ENCODE measurements around the gene GMEB1.
"Not testable (repeated sequence)": the region's sequence is repeated elsewhere in the genome, so short reads cannot be mapped to it uniquely, and the experiment has no call there.

GMEB1 gene

DNA sequence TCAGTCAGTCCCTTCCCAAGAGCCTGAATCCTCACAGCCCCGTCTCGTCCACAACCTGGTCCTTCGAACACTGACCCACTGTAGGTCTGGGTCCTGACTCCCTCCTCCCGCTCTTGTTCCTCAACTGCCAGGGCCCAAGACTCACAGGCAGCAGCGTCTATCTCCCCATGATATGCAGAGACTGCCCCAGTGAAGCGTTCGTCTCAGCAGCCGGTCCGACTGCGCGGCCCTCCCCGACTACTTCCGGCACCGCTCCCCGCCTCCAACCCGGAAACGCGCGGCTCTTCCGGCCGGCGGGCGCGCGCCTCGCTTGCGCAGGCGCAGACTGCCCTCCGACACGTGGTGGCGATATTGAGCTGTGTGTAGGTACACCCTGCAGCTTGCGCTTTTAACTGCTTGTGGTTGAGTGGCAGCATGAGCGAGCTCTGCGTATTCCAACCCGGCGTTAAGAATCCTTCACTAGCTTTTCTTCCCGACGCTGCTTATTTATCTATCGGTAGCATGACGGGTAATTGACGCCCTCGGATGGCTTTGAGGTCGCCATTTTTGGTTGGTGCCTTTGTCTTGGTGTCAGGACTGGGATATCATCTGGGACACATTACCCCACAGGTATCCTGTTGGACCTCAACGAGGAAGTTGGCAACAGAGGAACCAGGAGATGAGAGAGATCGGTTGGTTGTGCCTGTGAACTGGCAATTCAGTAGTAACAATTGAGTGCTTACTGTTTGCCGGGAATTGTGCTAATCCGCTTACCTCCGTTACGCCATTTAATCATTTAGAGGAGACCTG is 25.5 kb upstream of the GMEB1 start, which contains the start of gene TAF12:
TAF12 (minus strand) TSS at position 221 of the 789 bp plus-strand sequence. CDS start 20,986 bp downstream, outside the sequence.
- Histone ChIP-seq H3K36me3 (no peaks in the 10 kb centered on the region), H3K27ac (peak within 1 kb of the TSS; percentile 93), H3K27me3 (ENCODE audit: insufficient read depth, low read depth, severe bottlenecking) (no peaks in the 10 kb centered on the region), H3K9me3 (ENCODE audit: severe bottlenecking) (no peaks in the 10 kb centered on the region), H3K4me3 (ENCODE audit: low read depth, low read length) (peak within 1 kb of the TSS; percentile 74)
- DNase-seq = peak; percentile 92
- TF ChIP-seq, protein P1, sequence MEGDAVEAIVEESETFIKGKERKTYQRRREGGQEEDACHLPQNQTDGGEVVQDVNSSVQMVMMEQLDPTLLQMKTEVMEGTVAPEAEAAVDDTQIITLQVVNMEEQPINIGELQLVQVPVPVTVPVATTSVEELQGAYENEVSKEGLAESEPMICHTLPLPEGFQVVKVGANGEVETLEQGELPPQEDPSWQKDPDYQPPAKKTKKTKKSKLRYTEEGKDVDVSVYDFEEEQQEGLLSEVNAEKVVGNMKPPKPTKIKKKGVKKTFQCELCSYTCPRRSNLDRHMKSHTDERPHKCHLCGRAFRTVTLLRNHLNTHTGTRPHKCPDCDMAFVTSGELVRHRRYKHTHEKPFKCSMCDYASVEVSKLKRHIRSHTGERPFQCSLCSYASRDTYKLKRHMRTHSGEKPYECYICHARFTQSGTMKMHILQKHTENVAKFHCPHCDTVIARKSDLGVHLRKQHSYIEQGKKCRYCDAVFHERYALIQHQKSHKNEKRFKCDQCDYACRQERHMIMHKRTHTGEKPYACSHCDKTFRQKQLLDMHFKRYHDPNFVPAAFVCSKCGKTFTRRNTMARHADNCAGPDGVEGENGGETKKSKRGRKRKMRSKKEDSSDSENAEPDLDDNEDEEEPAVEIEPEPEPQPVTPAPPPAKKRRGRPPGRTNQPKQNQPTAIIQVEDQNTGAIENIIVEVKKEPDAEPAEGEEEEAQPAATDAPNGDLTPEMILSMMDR (IDR thresholded peaks at IDR 0.05; ENCODE audit: low read depth, low read length) = peak; percentile 55

DNA sequence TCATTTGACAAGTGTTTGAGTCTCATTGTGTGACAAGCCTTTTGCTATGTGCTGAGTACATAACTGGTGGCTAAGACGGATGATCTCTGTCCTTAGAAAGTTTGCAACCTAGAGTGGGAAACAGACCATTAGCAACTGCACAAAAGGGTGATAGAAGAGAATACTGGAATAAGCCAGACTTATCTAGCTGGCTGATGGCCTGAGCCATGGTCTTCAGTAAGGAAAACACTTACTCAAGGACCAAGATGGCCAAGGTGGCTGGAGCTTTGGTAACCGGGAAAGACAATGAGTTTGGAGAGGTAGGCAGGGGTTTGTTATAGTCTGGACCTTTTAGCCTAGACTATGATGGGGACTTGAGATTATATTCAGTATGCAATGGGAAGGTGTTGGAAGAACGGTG is 24.1 kb upstream of the GMEB1 start:
- no peak for DNase-seq
- H3K27ac ChIP-seq = peak overlapping the region; percentile 93
- H3K27me3 ChIP-seq (ENCODE audit: insufficient read depth, low read depth, severe bottlenecking) = peaks cover 3% of the 10 kb centered on the region
- no peaks in the 10 kb centered on the region for H3K9me3 ChIP-seq (ENCODE audit: severe bottlenecking)
- peak overlapping the region; percentile 74 for H3K4me3 ChIP-seq (ENCODE audit: low read depth, low read length)
- TF ChIP-seq, protein P1 (IDR thresholded peaks at IDR 0.05; ENCODE audit: low read depth, low read length) = no peak
- no peaks in the 10 kb centered on the region; the same call in 1 of the 2 replicates for H3K36me3 ChIP-seq

DNA sequence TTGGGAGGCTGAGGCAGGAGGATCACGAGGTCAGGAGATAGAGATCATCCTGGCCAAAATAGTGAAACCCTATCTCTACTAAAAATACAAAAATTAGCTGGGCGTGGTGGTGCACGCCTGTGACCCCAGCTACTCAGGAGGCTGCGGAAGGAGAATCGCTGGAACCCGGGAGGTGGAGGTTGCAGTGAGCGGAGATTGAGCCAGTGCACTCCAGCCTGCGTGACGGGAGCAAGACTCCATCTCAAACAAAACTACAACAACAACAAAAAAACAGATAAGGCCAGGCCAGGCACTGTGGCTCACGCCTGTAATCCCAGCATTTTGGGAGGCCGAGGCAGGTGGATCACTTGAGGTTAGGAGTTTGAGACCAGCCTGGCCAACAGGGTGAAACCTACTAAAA is 23.2 kb upstream of the GMEB1 start:
- not testable (repeated sequence) for H3K9me3 ChIP-seq (ENCODE audit: severe bottlenecking); H3K36me3 ChIP-seq; H3K27me3 ChIP-seq (ENCODE audit: insufficient read depth, low read depth, severe bottlenecking); DNase-seq; H3K27ac ChIP-seq; H3K4me3 ChIP-seq (ENCODE audit: low read depth, low read length)

DNA sequence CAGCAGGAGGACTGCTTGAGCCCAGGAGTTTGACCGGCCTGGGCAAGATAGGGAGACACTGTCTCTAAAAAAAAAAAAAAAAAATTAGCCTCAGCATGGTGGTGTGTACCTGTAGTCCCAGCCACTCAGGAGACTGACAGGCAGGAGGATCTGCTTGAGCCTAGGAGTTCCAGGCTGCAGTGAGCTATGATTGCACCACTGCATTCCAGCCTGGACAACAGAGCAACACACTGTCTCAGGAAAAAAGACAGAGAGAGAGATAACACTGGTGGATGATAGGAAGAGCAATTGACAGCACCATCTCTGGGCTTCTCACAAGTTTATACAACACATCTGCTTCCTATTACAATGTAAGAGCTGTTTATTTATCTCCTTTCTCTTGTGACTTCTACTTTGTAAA is 22.5 kb upstream of the GMEB1 start:
- DNase-seq = no peak
- no peak overlapping the region for H3K27ac ChIP-seq
- no peaks in the 10 kb centered on the region for H3K9me3 ChIP-seq (ENCODE audit: severe bottlenecking)
- no peak overlapping the region for H3K4me3 ChIP-seq (ENCODE audit: low read depth, low read length)
- H3K36me3 ChIP-seq = no peaks in the 10 kb centered on the region; the same call in 1 of the 2 replicates
- peaks cover 3% of the 10 kb centered on the region for H3K27me3 ChIP-seq (ENCODE audit: insufficient read depth, low read depth, severe bottlenecking)
- TF ChIP-seq, protein P1 (IDR thresholded peaks at IDR 0.05; ENCODE audit: low read depth, low read length) = no peak

DNA sequence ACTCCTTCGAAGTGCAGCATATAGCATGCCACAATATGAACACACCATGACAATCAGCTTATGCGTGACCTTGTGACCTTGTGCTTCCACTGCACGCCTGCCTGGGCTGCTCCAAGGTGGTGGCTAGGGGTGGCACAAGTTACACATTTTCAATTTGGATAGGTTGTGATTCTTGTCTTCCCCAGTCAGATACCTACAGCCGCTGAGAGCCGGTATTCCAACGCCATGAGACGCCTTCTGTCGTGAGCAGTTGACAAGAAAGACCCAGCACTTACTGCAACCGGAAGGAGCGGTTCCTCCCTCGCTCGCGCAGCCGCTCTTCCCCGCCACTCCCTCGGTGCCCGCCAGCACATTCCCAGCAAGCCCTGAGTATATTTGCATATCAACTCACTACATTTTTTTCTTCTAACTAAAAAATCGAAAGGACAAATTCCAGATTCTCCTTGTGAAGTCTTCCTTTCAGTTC is 20.5 kb upstream of the GMEB1 start:
- DNase-seq = peak; percentile 94
- H3K9me3 ChIP-seq (ENCODE audit: severe bottlenecking) = no peaks in the 10 kb centered on the region
- no peaks in the 10 kb centered on the region; the same call in 1 of the 2 replicates for H3K36me3 ChIP-seq
- H3K27ac ChIP-seq = peak overlapping the region; percentile 100
- H3K4me3 ChIP-seq (ENCODE audit: low read depth, low read length) = peak overlapping the region; percentile 47
- H3K27me3 ChIP-seq (ENCODE audit: insufficient read depth, low read depth, severe bottlenecking) = peaks cover 3% of the 10 kb centered on the region
- TF ChIP-seq, protein P1 (IDR thresholded peaks at IDR 0.05; ENCODE audit: low read depth, low read length) = no peak

DNA sequence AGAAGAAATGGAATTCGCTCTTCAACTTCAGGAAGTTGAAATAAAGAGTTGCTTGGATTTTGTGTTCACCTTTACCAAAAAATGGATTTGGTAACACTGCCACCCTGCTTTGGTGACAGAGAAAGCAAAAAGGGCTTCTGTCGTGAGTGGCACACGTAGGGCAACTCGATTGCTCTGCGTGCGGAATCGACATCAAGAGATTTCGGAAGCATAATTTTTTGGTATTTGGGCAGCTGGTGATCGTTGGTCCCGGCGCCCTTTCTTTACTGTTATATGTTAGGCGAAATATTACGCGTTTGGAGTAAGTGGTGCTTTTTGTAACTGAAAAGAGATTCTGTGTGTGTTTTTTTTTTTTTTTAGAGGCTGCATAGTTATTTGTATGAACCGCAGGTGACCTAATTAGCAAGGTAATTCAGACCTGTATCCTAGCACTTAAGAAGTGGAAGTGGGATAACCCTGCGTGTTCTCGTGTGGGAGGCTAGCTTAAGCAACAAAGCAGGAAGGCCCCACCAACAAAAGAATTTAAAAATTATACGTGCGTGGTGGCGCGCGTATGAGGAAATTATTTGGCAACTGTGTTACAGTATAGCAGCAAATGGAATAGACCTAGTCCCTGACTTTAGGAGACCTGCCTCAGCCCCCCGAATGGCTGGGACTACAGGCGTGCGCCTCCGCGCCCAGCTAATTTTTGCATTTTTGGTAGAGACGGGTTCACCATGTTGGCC is 19.9 kb upstream of the GMEB1 start, which contains the start of gene RNU11:
RNU11 (plus strand) TSS at position 127 of the 725 bp plus-strand sequence.
- peak within 1 kb of the TSS; percentile 47 for H3K4me3 ChIP-seq (ENCODE audit: low read depth, low read length)
- TF ChIP-seq, protein P1 (IDR thresholded peaks at IDR 0.05; ENCODE audit: low read depth, low read length) = no peak
- H3K27me3 ChIP-seq (ENCODE audit: insufficient read depth, low read depth, severe bottlenecking) = peaks cover 3% of the 10 kb centered on the region
- no peaks in the 10 kb centered on the region; the same call in 1 of the 2 replicates for H3K36me3 ChIP-seq
- H3K27ac ChIP-seq = peak within 1 kb of the TSS; percentile 100
- peak; percentile 92 for DNase-seq
- H3K9me3 ChIP-seq (ENCODE audit: severe bottlenecking) = no peaks in the 10 kb centered on the region

DNA sequence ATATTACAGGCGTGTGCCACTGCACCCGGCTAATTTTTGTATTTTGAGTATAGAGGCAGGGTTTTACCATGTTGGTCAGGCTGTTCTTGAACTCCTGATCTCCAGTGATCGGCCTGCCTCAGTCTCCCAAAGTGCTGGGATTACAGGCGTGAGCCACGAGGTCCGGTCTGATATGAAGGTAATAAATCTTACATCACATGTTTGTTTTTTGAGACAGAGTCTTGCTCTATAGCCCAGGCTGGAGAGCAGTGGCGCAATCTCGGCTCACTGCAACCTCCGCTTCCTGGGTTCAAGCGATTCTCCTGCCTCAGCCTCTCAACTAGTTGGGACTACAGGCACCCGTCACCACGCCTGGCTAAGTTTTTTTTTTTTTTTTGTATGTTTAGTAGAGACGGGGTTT is 15.5 kb upstream of the GMEB1 start:
- not testable (repeated sequence) for H3K4me3 ChIP-seq (ENCODE audit: low read depth, low read length); H3K9me3 ChIP-seq (ENCODE audit: severe bottlenecking); H3K27ac ChIP-seq; H3K27me3 ChIP-seq (ENCODE audit: insufficient read depth, low read depth, severe bottlenecking); DNase-seq; H3K36me3 ChIP-seq
